PC-3 (cell line): Measurements from ENCODE around the gene AGO3.

Experiments
- EZH2 ChIP-seq: fragments of 300-600 bp; sonication (generic); IDR thresholded peaks from one replicate; pipeline ENCODE4 v1.6.1; 2017; ENCODE audit warnings: antibody characterized with exemption, mild to moderate bottlenecking, low read length; ENCODE audit not compliant: unreplicated experiment
- TF ChIP-seq, protein P1 (sequence below): fragments of 300-600 bp; sonication (generic); conservative IDR thresholded peaks from 2 replicates; pipeline ENCODE4 v1.5.1; 2017; ENCODE audit warnings: antibody characterized with exemption, low read depth, mild to moderate bottlenecking, low read length

DNA sequence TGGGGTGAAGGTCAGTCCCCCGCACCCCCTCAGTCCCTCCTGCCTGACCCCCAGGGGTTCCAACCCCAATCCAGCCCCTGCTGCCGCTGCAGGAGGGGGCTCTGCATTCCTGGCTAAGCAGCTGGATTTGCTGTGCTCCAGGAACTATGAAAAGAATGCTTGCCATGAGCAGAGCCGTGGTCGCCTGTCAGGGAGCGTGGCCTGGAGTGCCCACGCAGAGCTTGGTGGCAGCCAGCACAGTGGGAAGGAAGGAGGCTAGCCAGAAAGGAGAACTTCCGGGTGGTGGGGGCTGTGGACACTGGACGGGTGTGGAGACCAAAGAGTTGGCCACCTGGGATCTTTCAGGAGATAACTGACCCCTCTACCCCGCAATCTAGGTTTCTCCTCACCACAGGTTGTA is 188.6 kb downstream of the AGO3 start:
- TF ChIP-seq, protein P1, sequence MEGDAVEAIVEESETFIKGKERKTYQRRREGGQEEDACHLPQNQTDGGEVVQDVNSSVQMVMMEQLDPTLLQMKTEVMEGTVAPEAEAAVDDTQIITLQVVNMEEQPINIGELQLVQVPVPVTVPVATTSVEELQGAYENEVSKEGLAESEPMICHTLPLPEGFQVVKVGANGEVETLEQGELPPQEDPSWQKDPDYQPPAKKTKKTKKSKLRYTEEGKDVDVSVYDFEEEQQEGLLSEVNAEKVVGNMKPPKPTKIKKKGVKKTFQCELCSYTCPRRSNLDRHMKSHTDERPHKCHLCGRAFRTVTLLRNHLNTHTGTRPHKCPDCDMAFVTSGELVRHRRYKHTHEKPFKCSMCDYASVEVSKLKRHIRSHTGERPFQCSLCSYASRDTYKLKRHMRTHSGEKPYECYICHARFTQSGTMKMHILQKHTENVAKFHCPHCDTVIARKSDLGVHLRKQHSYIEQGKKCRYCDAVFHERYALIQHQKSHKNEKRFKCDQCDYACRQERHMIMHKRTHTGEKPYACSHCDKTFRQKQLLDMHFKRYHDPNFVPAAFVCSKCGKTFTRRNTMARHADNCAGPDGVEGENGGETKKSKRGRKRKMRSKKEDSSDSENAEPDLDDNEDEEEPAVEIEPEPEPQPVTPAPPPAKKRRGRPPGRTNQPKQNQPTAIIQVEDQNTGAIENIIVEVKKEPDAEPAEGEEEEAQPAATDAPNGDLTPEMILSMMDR, result no peak
- no peak for TF ChIP-seq EZH2
